ENCODE data around the gene MISP3.
A peak's percentile ranks its signal among the peaks of the same experiment; 100 is the strongest.

The MISP3 gene

GRCh38 chr19:14096272-14096992 is 23.8 kb downstream of the MISP3 start:
- TF ChIP-seq CTCF (IDR thresholded peaks at IDR 0.05; ENCODE audit: low read depth, low read length, missing control alignments), result no peak
- DNase-seq (ENCODE audit: extremely low read depth, low read depth), result no peak
- no peak overlapping the region for H3K4me3 ChIP-seq (replicated peaks; ENCODE audit: low read depth, low read length)

GRCh38 chr19:14097532-14098151 is 25.1 kb downstream of the MISP3 start:
- no peak for DNase-seq (ENCODE audit: extremely low read depth, low read depth)
- peak; percentile 16 for TF ChIP-seq CTCF (IDR thresholded peaks at IDR 0.05; ENCODE audit: low read depth, low read length, missing control alignments)
- H3K4me3 ChIP-seq (replicated peaks; ENCODE audit: low read depth, low read length), result no peak overlapping the region

DNA sequence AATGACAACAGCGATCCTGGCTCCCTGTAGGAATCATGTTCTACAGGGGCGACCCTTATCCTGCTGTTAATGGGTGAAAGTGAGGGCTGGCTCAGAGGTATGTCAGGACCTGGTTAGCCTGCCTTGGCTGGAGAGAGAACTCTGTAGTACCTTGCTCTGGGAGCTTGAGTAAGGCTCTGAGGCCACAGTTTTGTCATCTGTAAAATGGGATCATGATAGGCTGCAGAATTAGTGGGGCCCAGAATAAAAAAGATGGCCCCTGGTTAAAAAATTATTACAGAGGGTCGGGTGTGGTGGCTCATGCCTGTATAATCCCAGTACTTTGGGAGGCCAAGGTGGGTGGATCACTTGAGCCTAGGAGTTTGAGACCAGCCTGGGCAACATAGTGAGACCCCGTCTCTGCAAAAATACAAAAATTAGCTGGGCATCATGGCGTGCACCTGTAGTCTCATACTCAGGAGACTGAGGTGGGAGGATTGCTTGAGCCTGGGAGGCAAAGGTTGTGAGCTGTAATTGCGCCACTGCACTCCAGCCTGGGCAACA is 28.5 kb downstream of the MISP3 start:
- no peak overlapping the region for H3K4me3 ChIP-seq (replicated peaks; ENCODE audit: low read depth, low read length)
- TF ChIP-seq CTCF (IDR thresholded peaks at IDR 0.05; ENCODE audit: low read depth, low read length, missing control alignments), result no peak
- DNase-seq (ENCODE audit: extremely low read depth, low read depth), result no peak

DNA sequence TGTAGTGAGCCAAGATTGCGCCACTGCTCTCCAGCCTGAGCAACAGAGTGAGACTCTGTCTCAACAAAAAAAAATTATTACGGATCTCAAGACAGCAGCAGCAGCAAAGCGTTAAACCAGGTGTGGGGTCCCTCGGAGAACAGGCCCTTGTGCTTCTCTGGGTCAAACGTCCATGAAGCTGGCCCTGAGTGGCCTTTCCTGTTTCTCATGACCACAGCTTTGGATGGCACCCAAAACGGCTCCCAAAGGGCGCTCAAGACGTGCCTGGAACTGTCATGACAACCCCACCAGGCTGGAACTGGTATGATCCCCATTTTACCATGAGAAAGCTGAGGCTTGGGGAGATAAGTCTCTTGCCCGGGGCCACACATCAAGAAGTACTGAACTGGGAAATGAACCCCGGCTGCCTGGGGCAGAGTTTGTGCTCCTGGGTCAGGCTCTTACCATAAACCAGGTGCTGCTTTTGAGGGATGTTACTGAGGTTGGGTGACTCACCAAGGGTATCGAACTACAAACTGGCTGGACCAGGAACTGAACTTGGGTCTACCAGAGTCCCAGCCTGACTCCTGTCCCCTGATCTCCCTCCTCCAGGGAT is 29.6 kb downstream of the MISP3 start:
- no peak overlapping the region for H3K4me3 ChIP-seq (replicated peaks; ENCODE audit: low read depth, low read length)
- no peak for DNase-seq (ENCODE audit: extremely low read depth, low read depth)
- TF ChIP-seq CTCF (IDR thresholded peaks at IDR 0.05; ENCODE audit: low read depth, low read length, missing control alignments), result no peak

- TF ChIP-seq CTCF (IDR thresholded peaks at IDR 0.05; ENCODE audit: low read depth, low read length, missing control alignments), result no peak
- no peak overlapping the region for H3K4me3 ChIP-seq (replicated peaks; ENCODE audit: low read depth, low read length)
- no peak for DNase-seq (ENCODE audit: extremely low read depth, low read depth)
Measured at GRCh38 chr19:14102756-14103155, 30.2 kb downstream of the MISP3 start.

GRCh38 chr19:14103310-14103709 is 30.7 kb downstream of the MISP3 start:
- TF ChIP-seq CTCF (IDR thresholded peaks at IDR 0.05; ENCODE audit: low read depth, low read length, missing control alignments), result no peak
- no peak for DNase-seq (ENCODE audit: extremely low read depth, low read depth)
- no peak overlapping the region for H3K4me3 ChIP-seq (replicated peaks; ENCODE audit: low read depth, low read length)
